ENCODE measurements around the gene MOB1B.

The MOB1B gene

DNA sequence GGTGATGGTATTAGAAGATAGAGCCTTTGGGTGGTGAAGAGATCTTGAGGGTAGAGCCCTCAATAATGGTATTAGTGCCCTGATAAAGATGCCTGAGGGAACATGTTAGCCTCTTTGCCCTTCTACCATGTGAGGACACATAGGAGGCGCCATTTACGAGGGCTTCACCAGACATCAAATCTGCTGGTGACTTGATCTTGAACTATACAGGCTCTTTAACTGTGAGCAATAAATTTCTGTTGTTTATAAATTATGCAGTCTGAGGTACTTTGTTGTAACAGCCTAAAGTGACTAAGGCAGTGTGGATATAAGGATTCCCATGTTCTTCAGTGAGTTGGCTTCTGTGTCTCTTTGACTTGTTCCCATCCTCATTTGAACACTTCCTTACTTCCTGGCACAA lies 11.8 kb downstream of the MOB1B start:
- in situ Hi-C loops (cut with MboI; ENCODE audit: low sequenced_read_pairs), result no loop called here

DNA sequence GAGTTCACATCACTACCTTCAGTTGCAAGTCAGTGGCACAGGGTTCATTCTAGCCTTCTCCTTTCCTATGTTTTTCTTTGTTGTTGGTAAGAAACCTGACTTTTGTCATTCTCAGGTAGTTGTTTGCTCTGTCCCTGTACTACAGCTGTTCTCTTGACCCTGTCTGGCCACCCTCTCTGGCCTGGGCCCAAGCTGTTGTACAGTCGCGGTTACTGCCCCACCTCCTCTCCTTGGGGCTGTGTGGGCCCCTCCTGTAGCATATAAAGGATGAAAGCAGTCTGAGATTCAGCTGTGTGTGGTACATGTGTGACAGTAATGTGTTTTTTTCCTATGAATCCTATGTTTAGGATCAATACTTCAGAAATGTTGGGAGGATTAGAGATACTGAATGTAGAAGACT lies 12.5 kb downstream of the MOB1B start:
- in situ Hi-C loops (cut with MboI; ENCODE audit: low sequenced_read_pairs), result no loop called here

DNA sequence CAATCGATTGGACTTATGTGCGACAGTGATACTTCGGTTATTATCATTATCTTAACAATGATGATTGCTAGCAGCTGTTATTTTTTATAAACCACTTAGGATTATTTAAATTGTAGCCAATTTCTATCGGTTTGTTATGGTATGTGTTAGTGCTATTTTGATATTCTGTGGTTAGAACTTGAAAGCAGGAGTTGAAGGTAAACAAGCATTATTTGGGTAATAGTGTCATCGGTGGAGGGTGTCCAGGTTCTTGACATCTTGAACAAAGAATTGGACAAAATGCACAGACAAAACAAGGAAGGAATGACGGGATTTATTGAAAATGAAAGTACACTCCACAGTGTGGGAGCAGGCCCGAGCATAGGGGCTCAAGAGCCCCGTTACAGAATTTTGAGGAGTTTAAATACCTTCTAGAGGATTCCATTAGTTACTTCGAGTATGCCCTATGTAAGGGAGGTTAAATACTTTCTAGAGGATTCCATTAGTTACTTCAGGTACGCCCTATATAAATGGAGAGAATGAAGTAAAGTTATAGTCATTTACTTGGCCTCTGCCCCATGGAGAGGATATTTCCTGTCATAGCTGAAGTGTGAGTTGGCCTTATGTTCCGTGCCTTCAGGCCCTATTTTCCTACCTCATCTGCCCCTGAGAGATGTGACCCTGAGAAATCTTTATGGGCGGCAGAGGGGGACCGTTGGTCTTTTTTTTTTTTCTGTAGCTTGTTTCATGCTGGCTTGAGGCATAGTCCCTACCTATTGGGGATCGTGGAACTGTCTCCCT lies 13.1 kb downstream of the MOB1B start:
- in situ Hi-C loops (cut with MboI; ENCODE audit: low sequenced_read_pairs), result no loop called here

DNA sequence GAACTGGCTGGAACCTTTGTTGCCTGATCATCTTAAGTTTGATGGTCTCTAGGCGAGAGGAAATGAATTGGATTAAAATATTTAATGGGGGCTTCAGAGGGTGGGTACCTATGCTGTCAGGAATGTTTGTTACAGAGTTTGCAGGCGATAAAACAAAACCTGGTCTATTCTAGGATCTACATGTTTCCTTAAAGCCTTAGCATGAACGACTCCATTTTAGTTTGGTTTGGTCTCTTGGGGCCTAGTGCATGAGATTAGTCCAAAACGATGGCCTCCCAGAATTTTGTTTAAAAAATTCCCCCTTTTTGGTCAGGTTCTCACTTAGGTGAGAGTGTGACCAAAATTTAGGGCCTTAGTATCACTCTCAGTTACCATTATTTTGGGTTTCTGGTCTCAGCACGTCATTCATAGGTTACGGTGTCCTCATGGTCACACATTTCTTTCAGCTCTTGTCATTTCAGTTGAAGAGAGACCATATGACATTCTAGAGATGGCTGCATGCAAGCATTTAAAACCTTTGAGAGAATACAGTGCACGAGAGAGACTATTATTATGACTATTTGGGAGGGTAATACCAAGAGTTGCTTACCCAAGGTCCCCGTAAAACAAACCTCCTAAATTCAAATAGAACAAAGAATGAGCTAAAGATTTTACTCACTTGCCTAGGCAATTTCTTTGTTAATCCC lies 13.8 kb downstream of the MOB1B start:
- in situ Hi-C loops (cut with MboI; ENCODE audit: low sequenced_read_pairs), result no loop called here

DNA sequence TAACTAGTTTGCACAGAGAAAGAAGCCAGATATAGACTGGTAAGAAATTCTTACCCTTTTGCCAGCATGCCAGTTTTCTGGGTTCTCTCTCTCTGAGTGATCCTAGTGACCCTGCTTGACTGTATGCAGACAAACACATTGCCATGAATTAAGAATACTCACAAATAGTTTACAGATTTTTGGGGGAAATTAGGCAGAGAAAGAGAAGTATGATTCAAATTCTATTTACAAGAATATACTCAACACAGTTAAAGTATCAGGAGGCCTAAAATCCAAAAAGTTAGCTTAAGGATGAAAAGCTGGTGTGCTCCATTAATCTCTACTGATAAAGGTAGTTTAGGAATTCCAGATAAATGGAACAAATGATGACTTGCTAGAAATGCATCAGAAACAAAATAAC lies 18.4 kb downstream of the MOB1B start:
- in situ Hi-C loops (cut with MboI; ENCODE audit: low sequenced_read_pairs), result no loop called here

- in situ Hi-C loops (cut with MboI; ENCODE audit: low sequenced_read_pairs), result no loop called here
These were observed 23.2 kb downstream of the MOB1B start for GRCh38 chr4:70925418-70925817.

GRCh38 chr4:70925899-70926635 lies 23.9 kb downstream of the MOB1B start:
- in situ Hi-C loops (cut with MboI; ENCODE audit: low sequenced_read_pairs), result no loop called here

DNA sequence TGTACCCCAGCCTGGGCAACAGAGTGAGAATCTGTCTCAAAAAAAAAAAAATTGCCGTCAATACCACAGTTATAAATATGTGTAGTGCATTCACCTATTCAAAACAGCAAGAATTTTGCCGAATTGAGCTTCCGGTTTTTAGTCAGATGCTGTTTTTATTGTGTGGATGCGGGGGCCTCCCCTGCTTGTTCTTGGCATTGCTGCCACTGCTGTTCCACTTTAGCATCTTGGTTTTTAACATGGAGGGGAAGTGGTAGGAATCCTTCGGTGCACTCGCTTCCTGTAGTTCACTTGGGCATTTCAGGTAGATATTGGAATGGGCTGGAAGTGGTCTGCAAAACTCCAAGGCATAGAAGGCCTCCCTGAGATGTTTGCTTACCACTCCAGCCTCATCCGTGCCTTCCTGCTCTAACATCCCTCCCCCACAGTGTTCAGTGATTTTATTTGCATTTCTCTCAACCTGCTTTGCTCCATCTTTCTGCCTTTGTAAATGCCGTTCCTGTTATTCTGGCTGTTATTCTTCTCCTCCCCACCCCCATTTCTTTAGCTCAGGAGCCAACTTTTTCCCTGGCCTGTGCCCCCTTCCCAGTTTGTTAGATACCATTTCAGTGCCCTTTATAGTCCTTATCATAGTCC lies 25.5 kb downstream of the MOB1B start:
- in situ Hi-C loops (cut with MboI; ENCODE audit: low sequenced_read_pairs), result no loop called here

DNA sequence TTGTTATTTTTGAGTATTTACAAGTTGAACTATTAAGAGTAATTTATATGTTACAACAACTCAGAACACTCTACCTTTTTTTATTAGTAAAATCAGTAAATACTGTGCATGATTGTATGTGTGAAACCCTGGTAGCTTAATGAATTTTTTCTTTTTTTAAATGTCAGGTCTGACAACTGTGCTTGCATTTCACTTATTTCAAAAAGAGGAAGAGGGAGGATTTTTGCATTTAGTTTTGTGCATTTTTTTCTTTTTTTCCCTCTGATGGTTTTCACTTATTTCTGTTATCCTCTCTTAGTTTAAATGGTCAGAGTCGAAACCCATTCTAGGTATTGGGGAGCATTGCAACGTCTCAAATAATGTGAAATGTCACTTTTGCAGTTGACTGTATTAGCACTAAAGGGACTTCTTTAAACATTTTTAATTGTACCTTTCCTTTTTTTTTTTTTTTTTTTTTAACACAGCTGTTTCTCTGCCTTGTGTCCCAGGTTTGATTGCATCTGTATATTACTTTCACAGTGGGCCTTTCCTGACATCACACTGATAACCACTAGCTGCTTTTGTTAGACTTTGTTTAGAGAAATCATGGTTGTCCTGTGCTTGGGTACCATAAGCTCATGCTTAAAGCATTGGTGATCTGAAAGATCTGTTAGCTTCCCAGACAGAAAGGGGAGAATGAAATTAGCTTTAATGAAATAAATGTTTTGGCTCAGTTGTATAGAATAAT lies 28.5 kb downstream of the MOB1B start:
- in situ Hi-C loops (cut with MboI; ENCODE audit: low sequenced_read_pairs), result no loop called here

- in situ Hi-C loops (cut with MboI; ENCODE audit: low sequenced_read_pairs), result no loop called here
These were observed 29.2 kb downstream of the MOB1B start for GRCh38 chr4:70931347-70931746.

GRCh38 chr4:70932984-70933383 lies 30.8 kb downstream of the MOB1B start:
- in situ Hi-C loops (cut with MboI; ENCODE audit: low sequenced_read_pairs), result no loop called here

GRCh38 chr4:70935038-70935695 lies 33.0 kb downstream of the MOB1B start:
- in situ Hi-C loops (cut with MboI; ENCODE audit: low sequenced_read_pairs), result no loop called here

DNA sequence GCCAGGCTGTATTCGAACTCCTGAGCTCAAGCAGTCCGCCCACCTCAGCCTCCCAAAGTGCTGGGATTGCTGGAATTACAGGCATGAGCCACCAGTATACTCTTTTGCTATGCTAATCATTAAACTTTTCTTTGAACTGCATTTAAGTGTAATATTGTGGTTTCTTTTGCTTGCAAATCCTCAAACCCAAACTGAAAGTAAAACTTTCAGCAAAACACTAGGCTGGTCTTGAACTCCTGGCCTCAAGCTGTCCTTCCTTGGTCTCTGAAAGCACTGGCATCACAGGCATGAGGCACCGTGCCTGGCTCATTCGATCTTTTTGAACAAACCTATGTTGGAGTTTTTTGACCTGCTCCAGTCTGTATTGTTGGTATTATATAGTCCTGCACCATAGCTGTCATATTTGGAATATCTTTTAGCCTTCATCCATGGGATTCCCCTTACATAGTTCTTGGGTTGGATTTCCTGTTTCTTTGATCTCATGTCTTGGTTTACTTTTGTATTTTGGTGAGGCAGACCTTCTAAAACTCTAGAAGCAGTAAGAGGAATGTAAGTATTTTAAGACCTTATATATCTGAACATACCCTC lies 34.1 kb downstream of the MOB1B start:
- in situ Hi-C loops (cut with MboI; ENCODE audit: low sequenced_read_pairs), result no loop called here

GRCh38 chr4:70938086-70938485 lies 35.9 kb downstream of the MOB1B start:
- in situ Hi-C loops (cut with MboI; ENCODE audit: low sequenced_read_pairs), result no loop called here

GRCh38 chr4:70940134-70940533 lies 38.0 kb downstream of the MOB1B start:
- in situ Hi-C loops (cut with MboI; ENCODE audit: low sequenced_read_pairs), result no loop called here

DNA sequence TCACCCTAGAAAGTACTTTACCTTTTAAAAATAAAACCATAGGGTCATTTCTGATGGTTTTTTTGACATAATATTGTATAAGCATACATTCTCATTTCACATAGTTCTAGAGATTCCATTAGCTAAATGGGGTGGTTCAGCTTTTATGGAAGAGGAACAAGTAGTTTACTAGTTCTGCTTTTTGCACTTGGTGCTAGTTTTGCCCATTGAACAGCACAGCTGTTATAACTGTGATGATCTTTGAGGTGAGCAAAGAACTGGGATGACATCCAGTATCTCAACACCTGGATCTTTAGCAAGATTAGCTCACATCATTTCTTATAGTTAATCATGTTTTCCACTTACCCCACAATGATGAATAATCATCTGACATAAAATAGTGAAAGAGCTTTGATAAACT lies 40.9 kb downstream of the MOB1B start:
- in situ Hi-C loops (cut with MboI; ENCODE audit: low sequenced_read_pairs), result no loop called here

GRCh38 chr4:70945046-70945445 lies 42.9 kb downstream of the MOB1B start:
- in situ Hi-C loops (cut with MboI; ENCODE audit: low sequenced_read_pairs), result no loop called here

- in situ Hi-C loops (cut with MboI; ENCODE audit: low sequenced_read_pairs), result no loop called here
These were observed 43.4 kb downstream of the MOB1B start for GRCh38 chr4:70945452-70946055.

DNA sequence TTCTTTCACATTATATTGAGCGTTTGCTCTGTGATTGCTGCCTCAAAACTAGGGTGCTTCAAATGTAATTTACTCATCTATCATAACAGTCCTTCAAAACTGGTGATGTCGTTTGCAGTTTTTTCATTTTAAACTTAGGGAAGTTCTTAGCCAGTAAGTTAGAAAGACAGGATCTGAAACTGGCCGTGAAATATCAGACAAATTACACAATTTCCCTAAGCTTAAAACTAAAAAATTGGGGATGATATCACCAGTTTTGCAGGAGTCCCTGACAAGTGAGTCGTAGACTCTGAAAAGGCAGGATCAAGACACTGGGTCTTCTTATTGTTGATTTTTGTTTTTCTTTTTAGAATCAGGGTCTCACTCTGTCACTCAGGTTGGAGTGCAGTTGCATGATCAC lies 44.8 kb downstream of the MOB1B start:
- in situ Hi-C loops (cut with MboI; ENCODE audit: low sequenced_read_pairs), result no loop called here

All from HL-60/S4 treated with retinoic acid at 250 ng/mL for 4 days and 3 days (cell line).